ENCODE measurements around the gene CBY2. TPM values are rescaled to one million over a fixed set of nuclear protein-coding genes. Genes with fewer than 3 reads are reported as not detected.
"Not testable (repeated sequence)": the region's sequence is repeated elsewhere in the genome, so short reads cannot be mapped to it uniquely, and the experiment has no call there.

Gene CBY2
- total RNA-seq: not detected in 2 replicates

GRCh38 chr13:45702088-45702487 lies at the start of gene CBY2:
TSS of gene CBY2 (plus strand) at chr13:45702320. CDS start at chr13:45702391, 71 bp downstream.
- H3K4me3 Mint-ChIP-seq (ENCODE audit: low read depth): no peak within 1 kb of the TSS
- H3K27me3 Mint-ChIP-seq (ENCODE audit: low read depth): no peaks in the 10 kb centered on the region
- no peak for DNase-seq (ENCODE audit: low spot score)
- peaks cover 19% of the 10 kb centered on the region for H3K4me1 Mint-ChIP-seq (ENCODE audit: low read depth)
- no peaks in the 10 kb centered on the region for H3K9me3 Mint-ChIP-seq
- intact Hi-C loops (cut with micrococcal nuclease): no loop called here
- peak within 1 kb of the TSS; percentile 72 for H3K27ac Mint-ChIP-seq
- H3K36me3 Mint-ChIP-seq (ENCODE audit: low read depth): no peaks in the 10 kb centered on the region

GRCh38 chr13:45654633-45655349 lies 47.3 kb upstream of the CBY2 start:
- Mint-ChIP-seq H3K36me3 (ENCODE audit: low read depth) (no peaks in the 10 kb centered on the region), H3K4me3 (ENCODE audit: low read depth) (no peak overlapping the region), H3K27me3 (ENCODE audit: low read depth) (peaks cover 1% of the 10 kb centered on the region), H3K27ac (no peak overlapping the region), H3K4me1 (ENCODE audit: low read depth) (peaks cover 4% of the 10 kb centered on the region), H3K9me3 (no peaks in the 10 kb centered on the region)
- intact Hi-C loops (cut with micrococcal nuclease): no loop called here
- DNase-seq (ENCODE audit: low spot score): no peak

- DNase-seq (ENCODE audit: low spot score): no peak
- intact Hi-C loops (cut with micrococcal nuclease): no loop called here
Observed at GRCh38 chr13:45658586-45659235, 43.4 kb upstream of the CBY2 start.

GRCh38 chr13:45659536-45659935 lies 42.6 kb upstream of the CBY2 start:
- DNase-seq (ENCODE audit: low spot score): no peak
- H3K4me3 Mint-ChIP-seq (ENCODE audit: low read depth): no peak overlapping the region
- H3K9me3 Mint-ChIP-seq: peaks cover 6% of the 10 kb centered on the region
- H3K27me3 Mint-ChIP-seq (ENCODE audit: low read depth): no peaks in the 10 kb centered on the region
- no peaks in the 10 kb centered on the region for H3K36me3 Mint-ChIP-seq (ENCODE audit: low read depth)
- H3K4me1 Mint-ChIP-seq (ENCODE audit: low read depth): peaks cover 5% of the 10 kb centered on the region
- intact Hi-C loops (cut with micrococcal nuclease): no loop called here
- no peak overlapping the region for H3K27ac Mint-ChIP-seq

More at GRCh38 chr13:45658586-45659235, 43.4 kb upstream of the CBY2 start:
- Mint-ChIP-seq H3K4me3 (ENCODE audit: low read depth) (no peak overlapping the region), H3K27me3 (ENCODE audit: low read depth) (peaks cover 1% of the 10 kb centered on the region), H3K27ac (no peak overlapping the region), H3K4me1 (ENCODE audit: low read depth) (peaks cover 5% of the 10 kb centered on the region), H3K9me3 (peaks cover 6% of the 10 kb centered on the region), H3K36me3 (ENCODE audit: low read depth) (no peaks in the 10 kb centered on the region)

- H3K4me3 Mint-ChIP-seq (ENCODE audit: low read depth); intact Hi-C loops (cut with micrococcal nuclease); H3K27ac Mint-ChIP-seq; DNase-seq (ENCODE audit: low spot score); H3K27me3 Mint-ChIP-seq (ENCODE audit: low read depth); H3K36me3 Mint-ChIP-seq (ENCODE audit: low read depth); H3K4me1 Mint-ChIP-seq (ENCODE audit: low read depth); H3K9me3 Mint-ChIP-seq: not testable (repeated sequence)
Observed at GRCh38 chr13:45660458-45660857, 41.7 kb upstream of the CBY2 start.

- H3K36me3 Mint-ChIP-seq (ENCODE audit: low read depth): no peaks in the 10 kb centered on the region
- intact Hi-C loops (cut with micrococcal nuclease): no loop called here
Observed at GRCh38 chr13:45662162-45662561, 40.0 kb upstream of the CBY2 start.

GRCh38 chr13:45662903-45663302 lies 39.2 kb upstream of the CBY2 start:
- H3K4me1 Mint-ChIP-seq (ENCODE audit: low read depth); DNase-seq (ENCODE audit: low spot score); H3K9me3 Mint-ChIP-seq; H3K36me3 Mint-ChIP-seq (ENCODE audit: low read depth); H3K4me3 Mint-ChIP-seq (ENCODE audit: low read depth); intact Hi-C loops (cut with micrococcal nuclease); H3K27me3 Mint-ChIP-seq (ENCODE audit: low read depth); H3K27ac Mint-ChIP-seq: not testable (repeated sequence)

More at GRCh38 chr13:45662162-45662561, 40.0 kb upstream of the CBY2 start:
- H3K4me1 Mint-ChIP-seq (ENCODE audit: low read depth): peaks cover 5% of the 10 kb centered on the region
- H3K27ac Mint-ChIP-seq: no peak overlapping the region
- H3K9me3 Mint-ChIP-seq: peaks cover 6% of the 10 kb centered on the region
- DNase-seq (ENCODE audit: low spot score): no peak
- H3K27me3 Mint-ChIP-seq (ENCODE audit: low read depth): no peaks in the 10 kb centered on the region
- no peak overlapping the region for H3K4me3 Mint-ChIP-seq (ENCODE audit: low read depth)

- DNase-seq (ENCODE audit: low spot score); H3K9me3 Mint-ChIP-seq; H3K36me3 Mint-ChIP-seq (ENCODE audit: low read depth); H3K27me3 Mint-ChIP-seq (ENCODE audit: low read depth); intact Hi-C loops (cut with micrococcal nuclease); H3K4me3 Mint-ChIP-seq (ENCODE audit: low read depth); H3K27ac Mint-ChIP-seq; H3K4me1 Mint-ChIP-seq (ENCODE audit: low read depth): not testable (repeated sequence)
Observed at GRCh38 chr13:45669626-45670025, 32.5 kb upstream of the CBY2 start.

GRCh38 chr13:45670189-45670885 lies 31.8 kb upstream of the CBY2 start:
- no peak for DNase-seq (ENCODE audit: low spot score)
- H3K4me3 Mint-ChIP-seq (ENCODE audit: low read depth): no peak overlapping the region
- H3K36me3 Mint-ChIP-seq (ENCODE audit: low read depth): no peaks in the 10 kb centered on the region
- no peaks in the 10 kb centered on the region for H3K9me3 Mint-ChIP-seq
- H3K27ac Mint-ChIP-seq: no peak overlapping the region
- no peaks in the 10 kb centered on the region for H3K4me1 Mint-ChIP-seq (ENCODE audit: low read depth)
- no peaks in the 10 kb centered on the region for H3K27me3 Mint-ChIP-seq (ENCODE audit: low read depth)
- intact Hi-C loops (cut with micrococcal nuclease): no loop called here

GRCh38 chr13:45674908-45675307 lies 27.2 kb upstream of the CBY2 start:
- no peak for DNase-seq (ENCODE audit: low spot score)
- Mint-ChIP-seq H3K4me3 (ENCODE audit: low read depth) (no peak overlapping the region), H3K4me1 (ENCODE audit: low read depth) (no peaks in the 10 kb centered on the region), H3K27ac (no peak overlapping the region), H3K27me3 (ENCODE audit: low read depth) (peaks cover 2% of the 10 kb centered on the region), H3K9me3 (no peaks in the 10 kb centered on the region), H3K36me3 (ENCODE audit: low read depth) (no peaks in the 10 kb centered on the region)
- intact Hi-C loops (cut with micrococcal nuclease): no loop called here

- no peak for DNase-seq (ENCODE audit: low spot score)
- Mint-ChIP-seq H3K27ac (no peak overlapping the region), H3K36me3 (ENCODE audit: low read depth) (no peaks in the 10 kb centered on the region), H3K4me1 (ENCODE audit: low read depth) (peaks cover 3% of the 10 kb centered on the region), H3K27me3 (ENCODE audit: low read depth) (peaks cover 2% of the 10 kb centered on the region), H3K4me3 (ENCODE audit: low read depth) (no peak overlapping the region), H3K9me3 (no peaks in the 10 kb centered on the region)
- intact Hi-C loops (cut with micrococcal nuclease): no loop called here
Observed at GRCh38 chr13:45678282-45678681, 23.8 kb upstream of the CBY2 start.

GRCh38 chr13:45681113-45681512 lies 21.0 kb upstream of the CBY2 start:
- Mint-ChIP-seq H3K4me3 (ENCODE audit: low read depth) (no peak overlapping the region), H3K4me1 (ENCODE audit: low read depth) (peaks cover 3% of the 10 kb centered on the region), H3K27me3 (ENCODE audit: low read depth) (peaks cover 9% of the 10 kb centered on the region), H3K27ac (no peak overlapping the region), H3K9me3 (no peaks in the 10 kb centered on the region), H3K36me3 (ENCODE audit: low read depth) (no peaks in the 10 kb centered on the region)
- no peak for DNase-seq (ENCODE audit: low spot score)
- intact Hi-C loops (cut with micrococcal nuclease): no loop called here

GRCh38 chr13:45682494-45683008 lies 19.6 kb upstream of the CBY2 start:
- H3K27ac Mint-ChIP-seq: no peak overlapping the region
- H3K9me3 Mint-ChIP-seq: no peaks in the 10 kb centered on the region
- no peak overlapping the region for H3K4me3 Mint-ChIP-seq (ENCODE audit: low read depth)
- peaks cover 7% of the 10 kb centered on the region for H3K27me3 Mint-ChIP-seq (ENCODE audit: low read depth)
- no peaks in the 10 kb centered on the region for H3K36me3 Mint-ChIP-seq (ENCODE audit: low read depth)
- DNase-seq (ENCODE audit: low spot score): no peak
- peaks cover 3% of the 10 kb centered on the region for H3K4me1 Mint-ChIP-seq (ENCODE audit: low read depth)
- intact Hi-C loops (cut with micrococcal nuclease): no loop called here

Measured in activated T-helper 2 cell treated with anti-CD3 and anti-CD28 coated beads, Interferon-gamma antibody, Interleukin-2, Interleukin-4, amounts not matched to agents 10 μg/mL and 5 μg/mL and 100 μg/mL, durations not matched to agents 14 hours and 24 hours and 36 hours (primary cell).